T-helper 2 cell treated with Interferon-gamma antibody and Interleukin-4, amounts not matched to agents 5 μg/mL and 100 μg/mL, for 36 hours (primary cell): ENCODE measurements around the gene L3MBTL3.

Experiments used
- DNase-seq: peaks from one replicate; pipeline ENCODE4 v3.0.0; 2021; ENCODE audit warnings: low spot score
- H3K27ac Mint-ChIP-seq: one replicate; pipeline ENCODE4 v1.8.0; 2021; ENCODE audit warnings: mild to moderate bottlenecking, mixed read lengths
- H3K27me3 Mint-ChIP-seq: one replicate; pipeline ENCODE4 v1.8.0; 2021; ENCODE audit warnings: low read depth, mixed read lengths
- H3K36me3 Mint-ChIP-seq: one replicate; pipeline ENCODE4 v1.8.0; 2021; ENCODE audit warnings: low read depth, mixed read lengths
- H3K4me1 Mint-ChIP-seq: one replicate; pipeline ENCODE4 v1.8.0; 2021; ENCODE audit warnings: low read depth, mixed read lengths
- H3K4me3 Mint-ChIP-seq: one replicate; pipeline ENCODE4 v1.8.0; 2022; ENCODE audit warnings: mild to moderate bottlenecking, moderate library complexity, mixed read lengths
- H3K9me3 Mint-ChIP-seq: one replicate; pipeline ENCODE4 v1.8.0; 2021; ENCODE audit warnings: mixed read lengths

L3MBTL3 gene

GRCh38 chr6:130118236-130118635 is 99.9 kb downstream of the L3MBTL3 start:
- H3K27me3 Mint-ChIP-seq, result no peaks in the 10 kb centered on the region
- DNase-seq, result no peak
- H3K36me3 Mint-ChIP-seq, result peaks cover 9% of the 10 kb centered on the region
- H3K9me3 Mint-ChIP-seq, result no peaks in the 10 kb centered on the region
- no peak overlapping the region for H3K4me3 Mint-ChIP-seq
- H3K27ac Mint-ChIP-seq, result no peak overlapping the region
- H3K4me1 Mint-ChIP-seq, result peaks cover 9% of the 10 kb centered on the region

GRCh38 chr6:130119211-130119610 is 100.8 kb downstream of the L3MBTL3 start:
- Mint-ChIP-seq H3K36me3 (peaks cover 9% of the 10 kb centered on the region), H3K4me3 (no peak overlapping the region), H3K4me1 (peaks cover 9% of the 10 kb centered on the region), H3K27ac (no peak overlapping the region), H3K9me3 (no peaks in the 10 kb centered on the region), H3K27me3 (no peaks in the 10 kb centered on the region)
- DNase-seq, result no peak

- no peaks in the 10 kb centered on the region for H3K27me3 Mint-ChIP-seq
- H3K4me1 Mint-ChIP-seq, result peaks cover 9% of the 10 kb centered on the region
- H3K9me3 Mint-ChIP-seq, result no peaks in the 10 kb centered on the region
- H3K27ac Mint-ChIP-seq, result no peak overlapping the region
- H3K36me3 Mint-ChIP-seq, result peaks cover 15% of the 10 kb centered on the region
- DNase-seq, result no peak
- no peak overlapping the region for H3K4me3 Mint-ChIP-seq
These were observed 102.3 kb downstream of the L3MBTL3 start for GRCh38 chr6:130120731-130121130.

DNA sequence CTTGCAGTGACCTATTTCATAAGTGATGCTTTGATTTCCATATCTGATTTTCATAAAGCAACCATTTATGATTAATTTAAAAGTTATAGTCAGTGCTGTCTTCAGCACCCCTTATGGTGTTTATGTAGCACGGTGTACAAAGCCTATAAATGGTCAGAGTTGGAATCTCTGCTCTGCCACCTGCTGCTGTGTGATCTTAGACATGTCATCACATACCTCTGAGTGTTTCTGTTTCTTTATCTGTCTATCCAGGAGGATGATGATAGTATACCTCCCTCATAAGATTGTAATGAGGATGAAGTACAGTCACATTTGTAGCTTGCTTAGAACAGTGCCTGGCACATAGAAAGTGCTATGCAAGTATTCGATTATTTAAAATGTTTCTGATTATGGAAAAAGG is 103.9 kb downstream of the L3MBTL3 start:
- Mint-ChIP-seq H3K4me1 (peaks cover 13% of the 10 kb centered on the region), H3K4me3 (no peak overlapping the region), H3K27ac (no peak overlapping the region), H3K27me3 (no peaks in the 10 kb centered on the region), H3K9me3 (no peaks in the 10 kb centered on the region), H3K36me3 (peaks cover 21% of the 10 kb centered on the region)
- DNase-seq, result no peak

DNA sequence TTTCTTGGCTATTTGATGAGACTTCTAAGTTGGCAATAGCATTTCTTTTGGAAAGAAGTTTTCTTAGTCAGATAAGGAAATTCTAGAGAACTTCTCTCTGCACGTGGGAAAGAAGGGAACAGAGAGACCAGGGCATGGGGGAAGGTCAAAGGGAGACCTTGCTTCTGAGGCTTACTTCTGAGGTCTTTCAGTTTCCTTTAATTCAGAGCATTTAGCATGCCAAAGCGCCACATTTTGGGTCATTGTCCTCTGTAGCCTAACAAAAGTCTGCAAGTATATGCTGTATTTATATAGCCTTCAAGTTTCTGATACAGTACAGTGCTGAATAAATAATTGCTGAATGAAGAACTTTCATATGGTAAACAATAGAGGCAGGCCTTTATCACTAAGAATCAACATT is 108.8 kb downstream of the L3MBTL3 start:
- no peak overlapping the region for H3K27ac Mint-ChIP-seq
- H3K27me3 Mint-ChIP-seq, result no peaks in the 10 kb centered on the region
- no peak overlapping the region for H3K4me3 Mint-ChIP-seq
- H3K36me3 Mint-ChIP-seq, result peaks cover 44% of the 10 kb centered on the region
- peaks cover 48% of the 10 kb centered on the region for H3K4me1 Mint-ChIP-seq
- H3K9me3 Mint-ChIP-seq, result peaks cover 15% of the 10 kb centered on the region
- no peak for DNase-seq

DNA sequence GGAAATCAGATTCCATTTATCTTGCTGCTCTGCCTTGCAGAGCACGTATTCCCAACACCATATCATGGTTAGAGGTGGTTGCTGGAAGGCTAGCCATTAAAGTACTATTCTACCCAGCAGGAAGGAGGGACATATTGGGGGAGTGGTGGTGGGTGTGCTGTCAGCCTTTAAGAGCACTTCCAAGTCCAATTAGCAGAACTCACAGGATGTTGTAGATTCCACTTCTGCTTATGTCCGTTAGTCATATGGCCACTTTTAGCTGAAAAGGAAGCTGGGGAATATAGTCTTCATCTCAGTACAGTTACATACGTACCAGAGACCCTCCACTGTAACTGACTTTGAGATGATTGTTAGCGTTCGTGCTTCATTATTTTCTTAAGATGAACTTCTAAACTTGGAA is 109.9 kb downstream of the L3MBTL3 start:
- DNase-seq, result no peak
- H3K4me3 Mint-ChIP-seq, result no peak overlapping the region
- peaks cover 49% of the 10 kb centered on the region for H3K36me3 Mint-ChIP-seq
- no peak overlapping the region for H3K27ac Mint-ChIP-seq
- H3K27me3 Mint-ChIP-seq, result no peaks in the 10 kb centered on the region
- H3K9me3 Mint-ChIP-seq, result peaks cover 15% of the 10 kb centered on the region
- peaks cover 54% of the 10 kb centered on the region for H3K4me1 Mint-ChIP-seq

GRCh38 chr6:130129762-130130246 is 111.4 kb downstream of the L3MBTL3 start:
- peaks cover 60% of the 10 kb centered on the region for H3K36me3 Mint-ChIP-seq
- H3K4me1 Mint-ChIP-seq, result peaks cover 67% of the 10 kb centered on the region
- no peaks in the 10 kb centered on the region for H3K27me3 Mint-ChIP-seq
- H3K9me3 Mint-ChIP-seq, result peaks cover 15% of the 10 kb centered on the region
- H3K27ac Mint-ChIP-seq, result peak overlapping the region; percentile 81
- H3K4me3 Mint-ChIP-seq, result peak overlapping the region; percentile 29
- DNase-seq, result no peak

- Mint-ChIP-seq H3K4me3 (peak overlapping the region; percentile 56), H3K27me3 (no peaks in the 10 kb centered on the region), H3K9me3 (peaks cover 20% of the 10 kb centered on the region), H3K27ac (peak overlapping the region; percentile 90), H3K4me1 (peaks cover 69% of the 10 kb centered on the region), H3K36me3 (peaks cover 64% of the 10 kb centered on the region)
- DNase-seq, result peak; percentile 77
These were observed 113.9 kb downstream of the L3MBTL3 start for GRCh38 chr6:130132286-130132701.

DNA sequence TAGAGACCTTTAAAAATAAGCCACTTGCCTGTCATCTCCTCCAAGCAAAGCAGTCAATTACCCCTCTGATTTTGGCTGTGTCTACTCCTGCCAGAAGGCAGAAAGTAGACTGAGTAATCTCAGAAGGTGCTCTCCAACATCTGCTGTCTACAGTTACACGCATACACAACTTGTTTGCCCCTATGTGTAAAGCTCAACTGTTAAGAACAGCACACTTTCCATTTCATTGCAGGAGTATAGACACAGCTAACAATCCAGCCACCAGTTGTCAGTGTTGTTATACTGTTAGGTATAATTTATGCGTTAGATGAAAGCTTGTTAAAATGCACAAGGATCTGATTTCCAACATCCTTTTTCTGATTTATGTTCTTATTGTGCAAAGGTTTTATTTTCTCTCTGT is 116.2 kb downstream of the L3MBTL3 start:
- Mint-ChIP-seq H3K4me3 (peak overlapping the region; percentile 70), H3K27ac (peak overlapping the region; percentile 78), H3K27me3 (no peaks in the 10 kb centered on the region), H3K9me3 (peaks cover 25% of the 10 kb centered on the region), H3K4me1 (peaks cover 77% of the 10 kb centered on the region), H3K36me3 (peaks cover 69% of the 10 kb centered on the region)
- DNase-seq, result no peak

- Mint-ChIP-seq H3K27ac (no peak overlapping the region), H3K9me3 (peaks cover 12% of the 10 kb centered on the region), H3K4me1 (peaks cover 69% of the 10 kb centered on the region), H3K36me3 (peaks cover 65% of the 10 kb centered on the region), H3K4me3 (no peak overlapping the region), H3K27me3 (no peaks in the 10 kb centered on the region)
- DNase-seq, result no peak
These were observed 118.4 kb downstream of the L3MBTL3 start for GRCh38 chr6:130136798-130137197.

DNA sequence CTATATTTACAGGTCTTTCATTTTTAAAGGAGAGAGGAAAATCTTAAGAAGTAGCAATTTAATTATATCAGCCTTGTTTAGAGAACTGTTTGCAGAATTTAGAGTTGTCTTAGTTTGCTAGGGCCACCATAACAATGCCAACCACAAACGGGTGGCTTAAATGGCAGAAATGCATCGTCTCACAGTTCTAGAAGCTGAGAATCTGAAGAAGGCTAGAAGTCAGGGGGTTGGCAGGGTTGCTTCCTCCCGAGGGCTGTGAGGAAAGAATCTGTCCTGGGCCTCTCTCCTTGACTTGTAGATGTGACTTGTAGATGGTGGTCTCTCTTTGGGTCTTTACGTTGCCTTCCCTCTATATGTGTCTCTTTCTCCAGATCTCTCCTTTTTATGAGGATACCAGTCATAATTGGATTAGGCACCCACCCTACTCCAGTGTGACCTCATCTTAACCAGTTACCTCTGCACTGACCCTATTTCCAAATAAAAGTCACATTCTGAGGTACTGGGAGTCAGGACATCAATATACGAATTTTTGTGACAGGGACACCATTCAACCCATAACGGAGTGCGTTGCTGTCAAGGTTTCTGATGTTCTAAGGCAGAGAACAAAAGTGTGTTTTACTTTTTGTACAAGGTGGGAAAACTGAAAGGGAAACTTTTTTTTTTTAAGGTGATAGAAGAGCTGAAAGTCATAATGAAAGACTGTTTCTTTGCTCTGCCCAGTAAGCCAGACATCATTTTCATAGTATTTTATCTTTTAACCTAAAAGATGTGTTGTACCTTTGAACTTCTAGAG is 119.9 kb downstream of the L3MBTL3 start:
- Mint-ChIP-seq H3K4me1 (peaks cover 60% of the 10 kb centered on the region), H3K9me3 (peaks cover 10% of the 10 kb centered on the region), H3K36me3 (peaks cover 72% of the 10 kb centered on the region), H3K27ac (peak overlapping the region; percentile 87), H3K27me3 (no peaks in the 10 kb centered on the region), H3K4me3 (peak overlapping the region; percentile 70)
- DNase-seq, result no peak

DNA sequence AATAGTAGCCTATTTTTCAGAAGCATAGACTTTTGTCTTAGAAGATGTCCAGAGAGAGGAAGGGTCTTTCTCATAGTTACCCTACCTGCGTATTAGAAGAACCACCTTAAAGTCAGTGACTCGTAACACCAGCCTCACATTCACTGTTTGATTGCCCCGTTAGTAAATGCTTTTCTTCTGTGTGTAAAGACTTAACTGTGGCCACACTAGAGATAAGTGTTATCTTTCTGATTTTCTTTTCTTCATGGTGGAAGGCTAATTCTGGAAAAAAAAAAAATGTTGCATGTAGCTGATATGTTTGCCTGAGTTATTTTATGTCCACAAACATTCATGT is 120.5 kb downstream of the L3MBTL3 start:
- H3K4me1 Mint-ChIP-seq, result peaks cover 55% of the 10 kb centered on the region
- H3K27ac Mint-ChIP-seq, result peak overlapping the region; percentile 87
- no peak for DNase-seq
- H3K4me3 Mint-ChIP-seq, result peak overlapping the region; percentile 70
- no peaks in the 10 kb centered on the region for H3K27me3 Mint-ChIP-seq
- H3K36me3 Mint-ChIP-seq, result peaks cover 73% of the 10 kb centered on the region
- H3K9me3 Mint-ChIP-seq, result peaks cover 10% of the 10 kb centered on the region

DNA sequence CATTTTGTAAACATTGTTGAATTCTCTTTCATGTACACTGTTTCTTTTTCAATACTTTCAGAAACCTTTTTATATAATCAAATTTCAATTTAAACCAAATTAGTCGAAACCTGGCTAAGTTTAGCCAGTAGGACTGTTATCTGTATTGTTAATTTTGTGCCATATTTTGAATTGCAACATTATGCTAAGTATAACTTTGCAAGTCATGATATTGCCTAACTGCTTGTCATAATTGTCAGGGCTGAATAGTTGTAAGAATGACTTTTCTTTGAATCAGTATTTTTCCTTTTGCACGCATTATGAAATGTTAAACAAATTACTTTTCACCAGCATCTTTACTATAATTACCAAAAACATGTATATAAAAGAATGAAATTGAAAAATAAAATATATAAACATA is 121.7 kb downstream of the L3MBTL3 start:
- no peak for DNase-seq
- H3K4me3 Mint-ChIP-seq, result no peak overlapping the region
- H3K27ac Mint-ChIP-seq, result no peak overlapping the region
- peaks cover 47% of the 10 kb centered on the region for H3K4me1 Mint-ChIP-seq
- no peaks in the 10 kb centered on the region for H3K27me3 Mint-ChIP-seq
- H3K36me3 Mint-ChIP-seq, result peaks cover 71% of the 10 kb centered on the region
- H3K9me3 Mint-ChIP-seq, result peaks cover 10% of the 10 kb centered on the region

DNA sequence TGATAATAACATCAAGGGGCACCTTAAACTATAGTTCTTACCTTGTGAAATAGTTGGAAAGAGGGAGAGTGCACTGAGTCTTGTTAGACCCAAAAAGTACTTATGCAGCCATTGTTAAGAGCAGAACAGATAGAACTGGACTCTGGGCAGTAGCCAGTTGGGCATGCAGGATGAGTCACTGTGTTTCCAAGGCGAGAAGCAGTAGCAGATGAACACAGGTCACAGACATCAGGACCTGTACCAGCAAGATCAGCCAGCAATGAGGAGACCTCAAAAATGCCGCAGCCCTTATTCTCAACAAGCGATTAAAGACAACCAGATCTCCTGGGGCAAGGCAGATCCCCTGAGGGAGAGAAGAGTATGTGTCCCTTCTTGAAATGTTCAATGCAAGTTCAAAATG is 125.3 kb downstream of the L3MBTL3 start:
- Mint-ChIP-seq H3K27ac (no peak overlapping the region), H3K36me3 (peaks cover 66% of the 10 kb centered on the region), H3K4me3 (no peak overlapping the region), H3K27me3 (no peaks in the 10 kb centered on the region), H3K9me3 (peaks cover 4% of the 10 kb centered on the region), H3K4me1 (peaks cover 29% of the 10 kb centered on the region)
- DNase-seq, result no peak

GRCh38 chr6:130147111-130147510 is 128.7 kb downstream of the L3MBTL3 start:
- peaks cover 70% of the 10 kb centered on the region for H3K36me3 Mint-ChIP-seq
- no peak overlapping the region for H3K4me3 Mint-ChIP-seq
- DNase-seq, result no peak
- H3K4me1 Mint-ChIP-seq, result peaks cover 10% of the 10 kb centered on the region
- no peaks in the 10 kb centered on the region for H3K27me3 Mint-ChIP-seq
- no peak overlapping the region for H3K27ac Mint-ChIP-seq
- H3K9me3 Mint-ChIP-seq, result peaks cover 4% of the 10 kb centered on the region
